Posterior vena cava (tissue), 2 donors: ENCODE results near the gene ABCC4. TPM values are rescaled to one million over a fixed set of nuclear protein-coding genes. Genes with fewer than 3 reads are reported as not detected.

Experiments
- DNase-seq: peaks from one replicate; pipeline ENCODE4 v3.0.0-alpha.2; 2020; ENCODE audit warnings: low spot score
- intact Hi-C, 2 donors: fragments of 100-400 bp; cut with DNase I; formaldehyde crosslinking; loops; one replicate each; pipeline versions ENCODE4 v1.14.1 to v1.14.2; 2022 to 2023
- total RNA-seq, 2 donors: library from RNA; stranded (reverse); fragmentation: NEBNext Ultra II Directional; extraction: Animal tissue kit (Norgen Biotek cat#: 25700); gene quantifications; one replicate each; pipeline ENCODE4 v1.2.1, GENCODE V29; 2021
- donor health status: DM: yes; HTN: yes; CAD: no.
- donor health status: DM: yes; HTN: yes; CAD: no.

ABCC4 gene
- total RNA-seq, 2 donors from 2014 or later = 10.5 to 16.2 TPM

- DNase-seq = no peak
- intact Hi-C loops = no loop called here
These were observed 33.4 kb downstream of the ABCC4 start for GRCh38 chr13:95267662-95268342.

DNA sequence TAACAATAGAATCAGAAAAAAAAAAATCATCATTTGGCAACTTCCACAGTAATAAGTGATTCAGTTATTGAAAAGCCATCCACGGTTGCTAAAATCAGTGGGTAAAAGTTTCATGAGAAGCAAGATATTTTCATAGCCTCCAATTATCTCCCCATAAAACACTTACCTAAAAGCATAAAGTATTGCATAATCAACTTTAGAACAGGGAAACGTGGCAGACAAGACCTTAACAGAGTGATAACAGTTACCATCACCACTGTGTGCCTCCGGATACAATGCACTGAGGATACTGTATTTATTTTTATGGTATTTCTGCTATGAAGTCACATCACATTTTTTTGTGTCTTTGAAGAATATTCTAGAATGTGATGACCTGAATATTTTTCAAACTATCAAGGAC lies 37.0 kb downstream of the ABCC4 start:
- DNase-seq = no peak
- intact Hi-C loops = no loop called here

GRCh38 chr13:95262837-95263384 lies 38.3 kb downstream of the ABCC4 start:
- intact Hi-C loops = no loop called here
- DNase-seq = no peak

GRCh38 chr13:95261956-95262355 lies 39.3 kb downstream of the ABCC4 start:
- no peak for DNase-seq
- intact Hi-C loops = no loop called here

- DNase-seq = no peak
- intact Hi-C loops = no loop called here
These were observed 41.2 kb downstream of the ABCC4 start for GRCh38 chr13:95260031-95260525.

GRCh38 chr13:95258619-95259194 lies 42.5 kb downstream of the ABCC4 start:
- intact Hi-C loops = no loop called here
- no peak for DNase-seq

- intact Hi-C loops = no loop called here
- DNase-seq = no peak
These were observed 43.2 kb downstream of the ABCC4 start for GRCh38 chr13:95258098-95258497.

DNA sequence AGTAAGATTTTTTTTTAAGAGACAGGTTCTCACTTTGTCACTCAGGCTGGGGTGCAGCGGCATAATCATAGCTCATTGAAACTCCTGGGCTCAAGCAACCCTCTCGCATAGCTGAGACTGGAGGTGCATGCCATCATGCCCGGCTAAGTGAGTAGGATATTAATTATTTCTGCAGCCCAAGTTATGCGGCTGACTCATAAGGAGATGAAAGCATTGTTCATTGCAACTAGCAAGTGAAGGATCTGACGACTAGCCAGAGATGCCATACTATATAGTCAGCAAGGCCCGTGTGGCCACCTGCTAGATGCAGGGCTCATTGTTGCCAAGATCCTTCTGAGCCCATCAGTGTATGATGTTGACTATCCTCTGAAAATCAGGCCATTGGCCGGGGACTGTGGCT lies 45.2 kb downstream of the ABCC4 start:
- intact Hi-C loops = no loop called here
- DNase-seq = no peak

- intact Hi-C loops = no loop called here
- DNase-seq = no peak
These were observed 46.0 kb downstream of the ABCC4 start for GRCh38 chr13:95255072-95255732.

GRCh38 chr13:95254339-95254738 lies 46.9 kb downstream of the ABCC4 start:
- intact Hi-C loops = no loop called here
- DNase-seq = no peak

GRCh38 chr13:95253033-95253432 lies 48.2 kb downstream of the ABCC4 start:
- intact Hi-C loops = no loop called here
- DNase-seq = no peak

DNA sequence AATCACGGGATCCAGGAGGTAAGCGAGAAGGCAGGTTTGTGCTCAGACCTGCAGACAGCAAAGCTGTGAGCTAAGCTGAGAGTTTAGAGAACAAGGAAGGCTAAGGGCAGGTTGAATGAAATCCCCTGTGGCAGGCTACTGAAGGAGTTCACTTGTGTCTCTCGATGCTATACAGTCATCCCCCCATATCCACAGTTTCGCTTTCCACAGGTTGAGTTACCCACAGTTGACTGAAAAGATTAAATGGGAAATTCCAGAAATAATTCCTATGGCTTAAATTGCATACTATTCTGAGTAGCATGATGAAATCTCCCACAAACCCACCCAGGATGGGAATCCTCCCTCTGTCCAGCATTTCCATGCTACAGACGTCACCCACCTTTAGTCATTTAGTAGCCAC lies 49.6 kb downstream of the ABCC4 start:
- intact Hi-C loops = no loop called here
- DNase-seq = no peak

GRCh38 chr13:95250961-95251360 lies 50.3 kb downstream of the ABCC4 start:
- no peak for DNase-seq
- intact Hi-C loops = no loop called here

- no peak for DNase-seq
- intact Hi-C loops = no loop called here
These were observed 52.3 kb downstream of the ABCC4 start for GRCh38 chr13:95248953-95249352.

GRCh38 chr13:95247852-95248251 lies 53.4 kb downstream of the ABCC4 start:
- intact Hi-C loops = no loop called here
- DNase-seq = no peak

- intact Hi-C loops = no loop called here
- no peak for DNase-seq
These were observed 54.1 kb downstream of the ABCC4 start for GRCh38 chr13:95247171-95247570.

GRCh38 chr13:95246292-95247082 lies 54.8 kb downstream of the ABCC4 start:
- intact Hi-C loops = no loop called here
- no peak for DNase-seq

- no peak for DNase-seq
- intact Hi-C loops = no loop called here
These were observed 56.2 kb downstream of the ABCC4 start for GRCh38 chr13:95245071-95245470.

- intact Hi-C loops = no loop called here
- DNase-seq = no peak
These were observed 58.0 kb downstream of the ABCC4 start for GRCh38 chr13:95243207-95243606.

GRCh38 chr13:95241321-95241720 lies 59.9 kb downstream of the ABCC4 start:
- DNase-seq = no peak
- intact Hi-C loops = no loop called here
